Endodermal cell (in vitro differentiated cells): Measurements from ENCODE around the gene TIAM1. TPM values are rescaled to one million over a fixed set of nuclear protein-coding genes. Genes with fewer than 3 reads are reported as not detected.
A peak's percentile ranks its signal among the peaks of the same experiment; 100 is the strongest.

Experiments used
- DNase-seq: peaks from one replicate; pipeline ENCODE4 v3.0.0-alpha.2; 2017
- H3K27ac ChIP-seq: 2 replicates; pipeline ENCODE4 v1.5.1; 2013; ENCODE audit warnings: mild to moderate bottlenecking, low read depth, low read length, moderate library complexity
- H3K27me3 ChIP-seq: 2 replicates; pipeline ENCODE4 v1.6.1; 2013; ENCODE audit warnings: mild to moderate bottlenecking, low read length, moderate library complexity; ENCODE audit not compliant: insufficient read depth, control insufficient read depth, poor library complexity, severe bottlenecking
- H3K36me3 ChIP-seq: 2 replicates; pipeline ENCODE4 v1.7.0; 2013; ENCODE audit warnings: mild to moderate bottlenecking, low read length, moderate library complexity; ENCODE audit not compliant: control insufficient read depth, insufficient read depth
- H3K4me1 ChIP-seq: one replicate; pipeline ENCODE4 v1.7.0; 2013; ENCODE audit warnings: low read length; ENCODE audit not compliant: control insufficient read depth, insufficient read depth
- H3K4me3 ChIP-seq: 2 replicates; pipeline ENCODE4 v1.5.1; 2013; ENCODE audit warnings: mild to moderate bottlenecking, low read length, moderate library complexity
- H3K9ac ChIP-seq: 2 replicates; pipeline ENCODE4 v1.6.1; 2013; ENCODE audit warnings: mild to moderate bottlenecking, low read length, moderate library complexity; ENCODE audit not compliant: poor library complexity, severe bottlenecking; ENCODE audit errors: extremely low read depth
- H3K9me3 ChIP-seq: 2 replicates; pipeline ENCODE4 v1.6.1; 2013; ENCODE audit warnings: mild to moderate bottlenecking, low read length, moderate library complexity; ENCODE audit not compliant: control insufficient read depth
- H3K27ac Mint-ChIP-seq: 2 replicates; pipeline ENCODE4 v1.8.0; 2020; ENCODE audit warnings: mixed read lengths
- H3K27me3 Mint-ChIP-seq: 2 replicates; pipeline ENCODE4 v1.8.0; 2021; ENCODE audit warnings: mild to moderate bottlenecking, mixed read lengths; ENCODE audit not compliant: insufficient read depth
- H3K36me3 Mint-ChIP-seq: 2 replicates; pipeline ENCODE4 v1.8.0; 2020; ENCODE audit warnings: low read depth, mixed read lengths
- H3K4me1 Mint-ChIP-seq: 2 replicates; pipeline ENCODE4 v1.8.0; 2020; ENCODE audit warnings: mixed read lengths
- H3K4me3 Mint-ChIP-seq: 2 replicates; pipeline ENCODE4 v1.8.0; 2020; ENCODE audit warnings: mild to moderate bottlenecking, moderate library complexity, mixed read lengths
- H3K9me3 Mint-ChIP-seq: 2 replicates; pipeline ENCODE4 v1.8.0; 2020; ENCODE audit warnings: mild to moderate bottlenecking, mixed read lengths
- WGBS, 2 experiments: methylation state at CpG; one replicate each; pipeline versions ENCODE4 v1.1.5 to v1.1.7; 2013; ENCODE audit warnings: missing lambda C conversion rate in 2 of 2, mixed read lengths in 1 of 2; ENCODE audit not compliant: insufficient coverage in 1 of 2, insufficient read length in 1 of 2; 5-methylcytosine and 5-hydroxymethylcytosine counted together
- total RNA-seq, 2 donors: library from RNA; stranded (reverse); fragmentation: NEBNext Ultra II Directional in 1 of 2; extraction: Animal tissue kit (Norgen Biotek cat#: 25700) in 1 of 2; gene quantifications; 2 replicates in 1 of 2; 3 replicates in 1 of 2; pipeline ENCODE4 v1.2.1, GENCODE V29; 2021
- TF ChIP-seq, protein P1 (sequence below): fragments of 200-600 bp; sonication (generic); conservative IDR thresholded peaks from 2 replicates; pipeline ENCODE4 v1.5.0; 2021; ENCODE audit warnings: antibody characterized with exemption, mild to moderate bottlenecking

The TIAM1 gene
- total RNA-seq, 2 donors from 2014 or later = 29.4 to 33.3 TPM

- WGBS, 2 experiments = 93 to 94% methylated on average over 7 to 8 of the region's 8 CpGs
- no peak for DNase-seq
- Mint-ChIP-seq H3K9me3 (no peaks in the 10 kb centered on the region), H3K4me3 (no peak overlapping the region), H3K36me3 (peaks cover under 1% of the 10 kb centered on the region), H3K27ac (no peak overlapping the region), H3K4me1 (peaks cover 11% of the 10 kb centered on the region), H3K27me3 (no peaks in the 10 kb centered on the region)
- no peak overlapping the region for H3K27ac ChIP-seq
- H3K27me3 ChIP-seq = no peaks in the 10 kb centered on the region
- H3K9ac ChIP-seq = no peak overlapping the region
- H3K36me3 ChIP-seq = no peaks in the 10 kb centered on the region
- TF ChIP-seq, protein P1, sequence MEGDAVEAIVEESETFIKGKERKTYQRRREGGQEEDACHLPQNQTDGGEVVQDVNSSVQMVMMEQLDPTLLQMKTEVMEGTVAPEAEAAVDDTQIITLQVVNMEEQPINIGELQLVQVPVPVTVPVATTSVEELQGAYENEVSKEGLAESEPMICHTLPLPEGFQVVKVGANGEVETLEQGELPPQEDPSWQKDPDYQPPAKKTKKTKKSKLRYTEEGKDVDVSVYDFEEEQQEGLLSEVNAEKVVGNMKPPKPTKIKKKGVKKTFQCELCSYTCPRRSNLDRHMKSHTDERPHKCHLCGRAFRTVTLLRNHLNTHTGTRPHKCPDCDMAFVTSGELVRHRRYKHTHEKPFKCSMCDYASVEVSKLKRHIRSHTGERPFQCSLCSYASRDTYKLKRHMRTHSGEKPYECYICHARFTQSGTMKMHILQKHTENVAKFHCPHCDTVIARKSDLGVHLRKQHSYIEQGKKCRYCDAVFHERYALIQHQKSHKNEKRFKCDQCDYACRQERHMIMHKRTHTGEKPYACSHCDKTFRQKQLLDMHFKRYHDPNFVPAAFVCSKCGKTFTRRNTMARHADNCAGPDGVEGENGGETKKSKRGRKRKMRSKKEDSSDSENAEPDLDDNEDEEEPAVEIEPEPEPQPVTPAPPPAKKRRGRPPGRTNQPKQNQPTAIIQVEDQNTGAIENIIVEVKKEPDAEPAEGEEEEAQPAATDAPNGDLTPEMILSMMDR = no peak
- no peak overlapping the region for H3K4me3 ChIP-seq
- H3K4me1 ChIP-seq = no peaks in the 10 kb centered on the region
- H3K9me3 ChIP-seq = no peaks in the 10 kb centered on the region
These were observed 64.8 kb downstream of the TIAM1 start for GRCh38 chr21:31279214-31279613.

DNA sequence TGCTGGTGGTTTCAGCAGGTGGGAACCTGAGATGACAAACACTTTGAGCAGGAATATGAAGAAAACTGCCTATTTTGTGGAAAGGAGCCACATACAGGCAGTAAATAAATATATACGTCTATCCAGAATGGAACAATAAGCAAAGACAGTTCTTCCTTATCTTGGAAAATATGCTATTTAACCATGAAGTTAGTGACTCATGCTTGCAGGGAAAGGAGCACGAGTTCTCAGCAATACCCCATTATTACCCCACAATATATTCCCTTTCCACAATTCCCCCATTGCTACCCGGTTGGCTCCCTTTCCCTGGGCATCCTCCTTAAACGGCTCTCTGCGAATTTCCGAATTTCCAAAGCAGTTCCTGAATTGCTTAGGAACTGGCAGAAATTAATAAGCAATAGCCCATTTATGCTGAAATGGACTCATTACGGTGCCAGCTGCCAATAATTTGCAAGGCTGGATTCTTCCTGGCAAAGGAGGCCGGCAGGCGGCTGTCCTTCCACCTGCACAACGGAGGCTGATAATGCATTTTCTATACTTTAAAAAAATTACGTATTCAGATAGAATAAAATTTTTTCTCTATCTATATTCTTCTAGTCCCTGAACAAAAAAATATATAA is 65.4 kb downstream of the TIAM1 start:
- DNase-seq = no peak
- Histone ChIP-seq H3K9me3 (no peaks in the 10 kb centered on the region), H3K36me3 (no peaks in the 10 kb centered on the region), H3K4me3 (no peak overlapping the region), H3K4me1 (no peaks in the 10 kb centered on the region), H3K27me3 (no peaks in the 10 kb centered on the region), H3K27ac (no peak overlapping the region), H3K9ac (no peak overlapping the region)
- TF ChIP-seq, protein P1 = no peak
- Mint-ChIP-seq H3K4me1 (peaks cover 5% of the 10 kb centered on the region), H3K27ac (no peak overlapping the region), H3K36me3 (peaks cover 4% of the 10 kb centered on the region), H3K27me3 (no peaks in the 10 kb centered on the region), H3K9me3 (no peaks in the 10 kb centered on the region), H3K4me3 (no peak overlapping the region)
- 88 to 93% methylated on average over 7 to 10 of the region's 11 CpGs for WGBS, 2 experiments

DNA sequence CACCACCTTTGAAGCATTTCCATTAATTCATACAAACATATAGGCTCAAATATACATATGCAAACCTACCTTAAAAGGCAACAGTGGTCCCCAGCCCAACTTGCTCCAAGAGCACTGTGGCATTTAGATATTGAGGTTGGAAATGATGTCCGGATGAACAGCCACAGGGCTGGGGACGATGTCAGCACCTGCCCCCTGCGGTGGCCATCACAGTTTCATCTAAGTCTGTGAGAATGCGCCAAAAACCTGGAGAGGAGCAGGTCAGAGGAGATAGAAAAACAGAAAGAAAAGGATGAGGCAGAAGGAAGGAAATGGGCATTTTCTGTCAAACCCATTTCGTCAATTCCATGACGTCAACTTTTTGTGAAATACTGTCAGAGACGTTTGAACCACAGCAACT is 67.4 kb downstream of the TIAM1 start:
- no peak overlapping the region for H3K9ac ChIP-seq
- H3K4me1 ChIP-seq = no peaks in the 10 kb centered on the region
- no peaks in the 10 kb centered on the region for H3K36me3 ChIP-seq
- Mint-ChIP-seq H3K27ac (peak overlapping the region; percentile 66), H3K27me3 (no peaks in the 10 kb centered on the region), H3K4me1 (peaks cover 4% of the 10 kb centered on the region), H3K36me3 (peaks cover 7% of the 10 kb centered on the region), H3K9me3 (no peaks in the 10 kb centered on the region), H3K4me3 (no peak overlapping the region)
- WGBS, 2 experiments = 84 to 88% methylated on average over 6 to 7 of the region's 7 CpGs
- peak; percentile 56 for DNase-seq
- TF ChIP-seq, protein P1 = no peak
- H3K27ac ChIP-seq = no peak overlapping the region
- no peak overlapping the region for H3K4me3 ChIP-seq
- H3K9me3 ChIP-seq = no peaks in the 10 kb centered on the region
- H3K27me3 ChIP-seq = no peaks in the 10 kb centered on the region
